ENCODE measurements around the gene NIFK.
"Not testable (repeated sequence)": the region's sequence is repeated elsewhere in the genome, so short reads cannot be mapped to it uniquely, and the experiment has no call there.

NIFK gene

DNA sequence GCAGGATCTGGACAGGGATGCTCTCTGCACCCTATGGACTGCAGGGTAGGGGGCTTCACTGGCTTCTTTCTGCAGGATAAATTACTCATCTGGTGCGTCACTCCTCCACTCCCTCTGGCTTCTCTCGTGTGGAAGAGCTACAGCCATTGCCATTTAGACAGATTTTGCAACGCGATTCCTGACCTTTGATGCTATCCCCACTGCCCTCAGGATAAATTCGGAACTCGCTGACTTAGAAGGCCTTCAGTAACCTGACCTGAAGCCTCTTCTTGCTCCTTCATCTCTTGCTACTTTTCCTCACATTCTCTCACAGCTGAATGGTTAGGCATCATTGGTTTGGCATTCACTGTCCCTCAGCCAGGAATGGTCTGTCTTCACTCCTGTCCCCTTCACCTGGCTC is 5.3 kb downstream of the NIFK start:
- DNase-seq (ENCODE audit: low spot score) = no peak

DNA sequence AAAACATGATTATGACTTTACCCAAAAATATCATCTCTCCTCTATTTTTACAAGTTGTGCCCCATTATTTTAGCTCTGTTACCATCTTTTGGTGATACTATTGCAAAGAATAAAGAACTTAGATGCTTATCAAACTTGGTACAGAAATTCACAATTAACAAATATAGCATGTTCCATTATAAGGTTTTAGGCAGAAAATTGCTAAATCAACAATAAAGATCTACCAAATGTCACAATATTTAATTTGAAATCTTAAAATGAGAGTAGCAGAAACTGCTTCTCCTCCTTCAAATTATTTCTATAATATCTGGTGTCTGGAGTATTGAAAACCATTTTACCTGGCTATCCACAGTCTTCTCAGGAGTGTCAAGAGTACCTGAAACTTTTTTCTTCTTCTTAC is 8.7 kb downstream of the NIFK start:
- no peak for DNase-seq (ENCODE audit: low spot score)

DNA sequence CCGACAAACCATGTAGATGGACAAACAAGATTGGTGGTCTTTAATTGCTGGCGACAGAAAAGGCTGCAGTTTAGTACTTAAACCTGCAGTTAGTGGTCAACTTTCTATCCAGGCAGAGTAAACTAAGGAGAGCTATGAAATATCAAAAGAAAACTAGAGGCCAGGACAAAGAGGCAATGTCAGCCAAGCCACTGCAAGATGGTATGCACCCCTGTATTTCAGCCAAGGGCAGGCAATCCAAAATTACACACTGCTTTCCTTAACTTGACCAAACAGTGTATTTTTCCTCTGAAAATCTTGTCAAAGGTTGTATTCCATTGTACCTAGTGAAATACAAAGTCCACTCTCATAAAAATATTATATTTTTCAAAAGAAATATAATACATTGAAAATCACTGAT is 9.3 kb downstream of the NIFK start:
- no peak for DNase-seq (ENCODE audit: low spot score)

DNA sequence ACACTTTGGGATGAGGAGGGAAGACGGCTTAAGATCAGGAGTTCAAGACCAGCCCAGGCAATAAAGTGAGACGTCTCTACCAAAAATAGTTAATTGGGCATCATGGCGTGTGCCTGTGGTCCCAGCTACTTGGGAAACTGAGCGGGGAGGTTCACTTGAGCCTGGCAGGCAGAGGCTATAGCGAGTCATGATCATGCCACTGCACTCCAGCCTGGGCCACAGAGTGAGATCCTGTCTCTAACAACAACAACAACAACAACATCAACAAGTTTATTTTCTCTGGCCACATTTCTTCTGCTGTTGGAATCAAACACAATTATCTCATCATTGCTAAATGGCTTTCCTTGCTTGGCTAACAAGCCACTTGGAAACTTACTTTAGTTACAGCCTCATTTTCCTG is 13.4 kb downstream of the NIFK start:
- DNase-seq (ENCODE audit: low spot score) = no peak

DNA sequence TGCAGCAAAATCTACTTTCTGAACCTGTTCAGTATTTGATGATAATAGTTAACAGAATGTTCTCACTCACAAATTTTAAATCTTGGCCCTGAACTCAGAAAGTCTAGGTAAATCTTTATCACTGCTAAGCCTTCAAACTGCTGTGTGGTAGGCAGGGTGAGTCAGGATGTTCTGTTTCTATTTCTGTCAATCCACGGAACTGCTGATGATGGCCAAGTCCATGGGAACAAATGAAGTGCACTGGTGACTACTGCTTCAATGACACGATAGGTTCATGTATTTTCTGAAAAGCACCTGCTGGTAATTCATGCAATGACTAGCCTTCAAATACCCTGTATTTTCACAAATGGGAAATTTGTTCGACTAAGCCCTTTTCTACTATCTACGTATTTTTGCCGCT is 14.2 kb downstream of the NIFK start:
- DNase-seq (ENCODE audit: low spot score) = peak; percentile 51

DNA sequence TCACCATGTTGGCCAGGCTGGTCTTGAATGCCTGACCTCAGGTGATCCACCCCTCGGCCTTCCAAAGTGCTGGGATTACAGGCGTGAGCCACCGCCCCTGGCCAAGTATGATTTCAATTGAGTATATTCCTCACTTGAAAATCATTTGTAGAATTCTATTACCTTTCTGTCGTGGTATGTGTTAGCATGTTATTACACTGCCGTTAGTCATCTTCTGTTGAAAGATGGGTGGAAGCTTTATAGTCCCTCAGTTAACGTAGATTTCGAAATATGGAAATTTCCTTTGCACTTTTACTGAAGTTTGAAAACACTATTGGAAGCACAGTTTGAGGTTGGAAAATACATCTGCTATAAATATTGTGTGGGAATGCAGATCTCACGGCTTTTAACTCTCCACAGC is 14.7 kb downstream of the NIFK start:
- DNase-seq (ENCODE audit: low spot score) = no peak

DNA sequence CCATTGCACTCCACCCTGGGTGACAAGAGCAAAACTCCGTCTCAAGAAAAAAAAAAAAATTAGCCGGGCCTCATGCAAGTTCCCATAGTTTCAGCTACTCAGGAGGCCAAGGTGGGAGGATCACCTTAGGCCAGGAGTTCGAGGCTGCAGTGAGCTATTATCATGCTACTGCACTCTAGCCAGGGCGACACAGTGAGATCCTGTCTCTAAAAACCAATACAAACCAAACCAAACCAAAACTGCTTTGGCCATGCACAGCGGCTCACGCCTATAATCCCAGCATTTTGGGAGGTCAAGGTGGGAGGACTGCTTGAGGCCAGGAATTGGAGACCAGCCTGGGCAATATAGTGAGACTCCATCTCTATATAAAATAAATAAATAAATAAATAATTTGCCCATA is 19.1 kb downstream of the NIFK start:
- DNase-seq (ENCODE audit: low spot score) = no peak

DNA sequence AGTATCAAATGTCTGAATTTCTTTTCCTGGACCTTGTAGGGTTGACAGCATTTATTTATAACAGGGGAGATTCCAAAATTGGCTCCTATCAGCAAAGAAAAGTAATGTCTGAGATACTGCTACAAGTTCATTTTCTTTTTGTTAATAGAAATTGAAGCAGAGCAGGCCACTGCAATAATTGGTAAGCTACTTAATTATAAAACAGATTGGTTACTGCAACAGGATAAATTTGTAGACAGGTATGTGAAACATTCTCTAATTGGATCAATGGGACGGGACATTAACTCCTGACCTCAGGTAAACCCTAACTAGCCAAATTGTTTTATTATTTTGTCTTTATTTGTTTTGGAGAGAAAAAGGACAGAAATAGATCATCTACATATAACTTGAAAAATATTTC is 20.5 kb downstream of the NIFK start:
- DNase-seq (ENCODE audit: low spot score) = no peak

DNA sequence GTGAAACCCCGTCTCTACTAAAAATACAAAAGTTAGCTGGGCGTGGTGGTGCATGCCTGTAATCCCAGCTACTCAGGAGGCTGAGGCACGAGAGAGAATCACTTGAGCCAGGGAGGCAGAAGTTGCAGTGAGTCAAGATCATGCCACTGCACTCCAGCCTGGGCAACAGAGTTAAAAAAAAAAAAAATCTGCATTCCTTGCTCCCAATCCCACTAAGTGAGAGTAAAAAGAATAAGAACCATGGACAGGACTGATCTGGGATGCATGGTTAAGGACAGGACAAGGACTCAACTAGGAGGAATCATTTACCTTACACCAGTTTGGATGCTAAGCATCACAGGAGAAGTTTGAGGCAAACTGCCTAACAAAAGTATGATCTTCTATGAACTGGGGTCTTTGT is 25.2 kb downstream of the NIFK start:
- DNase-seq (ENCODE audit: low spot score) = not testable (repeated sequence)

DNA sequence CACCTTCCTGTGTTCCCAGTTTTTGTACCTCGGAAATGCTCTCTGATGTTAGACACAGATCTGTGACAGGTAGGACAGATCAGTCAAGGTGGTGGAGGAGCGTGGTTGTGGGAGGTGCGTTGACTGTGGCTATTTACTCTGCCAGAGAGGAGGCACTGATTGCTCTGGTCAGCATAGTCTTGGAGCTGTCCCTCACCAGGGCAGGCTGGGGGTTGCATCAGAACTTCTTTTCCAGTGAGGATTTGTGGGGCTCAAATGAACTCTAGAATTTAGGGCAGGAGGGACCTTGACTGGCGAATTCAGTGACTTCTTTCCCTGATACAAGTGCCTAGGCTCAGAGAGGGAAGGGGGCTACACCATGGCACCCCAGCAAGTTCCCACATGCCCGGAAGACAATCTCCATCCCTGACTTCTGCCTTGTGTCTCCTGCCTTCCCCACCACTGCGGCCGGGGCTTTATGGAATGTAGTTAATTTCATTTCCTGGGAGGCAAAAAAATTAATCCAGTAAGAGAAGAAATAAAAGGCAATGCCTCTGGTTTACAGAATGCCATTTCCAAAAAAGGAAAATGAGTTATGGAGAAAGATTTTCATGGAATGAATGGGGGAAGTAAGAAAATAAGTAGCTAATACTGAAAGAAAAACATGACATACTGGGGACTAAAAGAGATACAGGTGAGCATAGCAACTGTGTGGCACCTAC is 26.1 kb downstream of the NIFK start:
- DNase-seq (ENCODE audit: low spot score) = no peak

DNA sequence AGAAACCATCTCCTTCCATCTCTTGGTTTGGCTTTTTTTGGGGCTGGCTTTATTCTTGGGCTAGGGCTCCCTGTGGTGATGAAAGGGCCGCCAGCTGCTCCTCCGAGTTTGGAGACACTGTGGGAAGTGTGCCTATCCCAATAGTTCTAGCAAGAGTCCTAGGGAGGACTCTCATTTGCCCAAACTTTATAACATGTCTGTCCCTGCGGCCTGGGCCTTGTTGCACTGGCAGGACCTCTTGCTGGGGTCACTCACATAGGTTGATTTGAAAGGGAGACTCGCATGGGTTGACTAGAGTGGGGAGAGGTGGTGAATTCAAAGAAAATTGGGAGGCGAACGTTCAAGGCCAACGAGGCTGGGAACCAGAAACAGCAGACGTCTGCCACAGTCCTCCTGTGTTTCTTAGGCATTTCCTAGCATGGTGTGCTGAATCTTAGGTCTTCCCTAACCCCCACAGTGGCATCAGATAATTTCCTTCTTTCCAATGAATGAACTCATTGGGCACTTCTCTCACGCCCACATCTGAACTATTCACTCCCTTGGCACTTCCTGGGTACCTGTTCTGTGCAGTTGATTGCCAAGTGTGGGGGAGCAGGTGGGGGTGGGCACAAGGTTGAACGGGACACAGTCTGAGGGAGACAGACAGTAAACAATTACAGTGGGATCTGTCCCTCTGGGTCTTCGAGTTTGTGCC is 26.8 kb downstream of the NIFK start:
- DNase-seq (ENCODE audit: low spot score) = no peak

DNA sequence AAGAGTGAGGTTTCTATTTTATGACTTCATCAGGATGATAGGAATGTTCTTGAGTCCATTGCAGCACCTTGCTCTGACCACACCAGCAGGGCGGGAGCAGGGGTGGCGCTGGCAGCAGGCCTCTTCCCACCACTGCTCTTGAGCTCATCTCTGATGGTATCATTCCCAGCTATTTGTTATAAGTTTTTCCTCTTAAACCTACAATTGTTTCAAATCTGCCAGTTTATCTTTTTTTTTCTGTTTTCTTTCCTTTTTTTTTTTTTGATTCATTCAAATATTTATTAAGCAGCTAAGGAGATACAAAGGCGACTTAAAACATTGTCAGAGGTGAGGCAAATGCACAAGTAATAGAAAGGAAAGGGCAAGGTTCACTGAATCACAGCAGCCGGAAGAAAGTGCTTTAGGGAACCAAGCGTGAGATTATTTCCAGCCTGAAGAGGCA is 28.7 kb downstream of the NIFK start:
- DNase-seq (ENCODE audit: low spot score) = no peak

DNA sequence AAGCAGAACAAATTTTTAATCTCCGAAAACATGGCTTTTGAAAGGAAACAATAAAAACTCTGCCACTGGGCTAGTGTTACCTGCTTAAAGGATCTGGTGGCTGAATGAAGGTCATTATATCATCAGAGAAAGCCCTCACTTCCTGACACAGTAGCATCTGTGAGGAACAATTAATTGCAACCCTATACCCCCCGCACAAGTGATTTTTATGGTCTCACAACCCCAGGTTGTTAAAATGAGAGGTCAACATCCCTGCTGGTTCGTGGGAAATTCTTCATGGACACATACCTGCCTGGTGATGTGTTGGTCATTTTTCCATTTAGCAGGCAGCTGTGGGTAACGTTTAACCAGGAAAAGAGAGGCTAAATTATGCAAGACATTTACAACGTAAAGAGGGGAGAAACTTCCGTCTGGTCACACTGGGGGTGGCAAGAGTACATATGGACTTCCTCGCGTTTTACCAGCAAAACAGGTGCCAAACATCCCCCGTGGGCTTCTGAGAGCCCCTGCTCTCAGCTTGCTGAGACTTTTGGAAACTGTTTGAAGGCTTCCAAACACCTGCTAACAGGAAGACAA is 29.2 kb downstream of the NIFK start:
- no peak for DNase-seq (ENCODE audit: low spot score)

DNA sequence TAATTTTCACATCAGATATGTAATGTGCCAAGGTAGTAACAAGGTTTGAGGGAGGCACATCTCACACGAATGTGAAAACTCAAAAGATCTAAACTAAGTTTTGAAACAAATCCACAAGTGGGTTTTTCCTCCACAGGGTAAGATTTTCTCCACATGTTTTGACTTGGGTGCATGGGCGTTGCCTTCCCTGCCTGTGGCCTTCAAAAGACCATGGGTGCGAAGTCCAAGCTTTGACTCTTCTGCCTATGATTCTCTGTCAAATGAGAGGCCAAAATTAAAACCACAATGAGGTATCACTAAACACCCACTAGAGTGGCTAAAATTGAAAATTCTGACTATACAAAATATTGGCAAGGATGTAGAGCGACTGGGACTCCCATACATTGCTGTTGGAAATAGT is 30.7 kb downstream of the NIFK start:
- DNase-seq (ENCODE audit: low spot score) = no peak

DNA sequence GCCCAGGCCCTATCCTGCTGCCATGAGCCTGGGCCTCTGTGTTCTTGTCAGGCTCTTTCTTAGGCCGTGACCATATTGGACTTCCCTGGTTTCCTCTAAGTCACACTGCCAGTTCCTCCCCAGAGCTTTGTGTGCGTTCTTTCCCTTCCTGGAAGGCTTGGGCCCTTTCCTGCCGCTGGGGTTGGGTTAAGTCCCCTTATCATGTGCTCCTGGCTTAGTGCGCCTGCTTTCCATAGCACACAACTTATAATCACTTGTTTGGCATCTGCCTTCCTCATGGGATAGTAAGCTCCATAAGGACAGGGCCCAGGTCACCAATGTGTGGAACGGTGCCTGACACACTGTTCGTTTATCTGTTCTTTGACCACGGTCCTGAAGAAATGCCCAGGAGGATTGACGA is 31.3 kb downstream of the NIFK start:
- DNase-seq (ENCODE audit: low spot score) = no peak

DNA sequence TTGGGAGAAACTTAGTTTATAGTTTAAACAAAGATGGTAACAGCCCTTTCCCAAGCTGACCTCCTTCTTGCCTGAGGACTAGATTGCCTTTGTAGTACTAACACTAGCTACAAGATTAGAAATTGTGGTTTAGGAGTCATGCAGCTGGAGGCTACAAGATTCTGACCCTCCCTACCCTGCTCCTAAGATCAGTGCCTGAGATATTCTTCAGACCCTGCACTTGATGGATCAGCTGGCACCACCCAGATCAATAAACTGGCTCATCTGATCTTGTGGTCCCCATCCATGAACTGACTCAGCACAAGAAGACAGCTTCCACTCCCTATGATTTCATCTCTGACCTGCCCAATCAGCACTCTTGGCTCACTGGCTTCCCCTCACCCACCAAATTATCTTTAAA is 34.9 kb downstream of the NIFK start:
- DNase-seq (ENCODE audit: low spot score) = not testable (repeated sequence)

DNA sequence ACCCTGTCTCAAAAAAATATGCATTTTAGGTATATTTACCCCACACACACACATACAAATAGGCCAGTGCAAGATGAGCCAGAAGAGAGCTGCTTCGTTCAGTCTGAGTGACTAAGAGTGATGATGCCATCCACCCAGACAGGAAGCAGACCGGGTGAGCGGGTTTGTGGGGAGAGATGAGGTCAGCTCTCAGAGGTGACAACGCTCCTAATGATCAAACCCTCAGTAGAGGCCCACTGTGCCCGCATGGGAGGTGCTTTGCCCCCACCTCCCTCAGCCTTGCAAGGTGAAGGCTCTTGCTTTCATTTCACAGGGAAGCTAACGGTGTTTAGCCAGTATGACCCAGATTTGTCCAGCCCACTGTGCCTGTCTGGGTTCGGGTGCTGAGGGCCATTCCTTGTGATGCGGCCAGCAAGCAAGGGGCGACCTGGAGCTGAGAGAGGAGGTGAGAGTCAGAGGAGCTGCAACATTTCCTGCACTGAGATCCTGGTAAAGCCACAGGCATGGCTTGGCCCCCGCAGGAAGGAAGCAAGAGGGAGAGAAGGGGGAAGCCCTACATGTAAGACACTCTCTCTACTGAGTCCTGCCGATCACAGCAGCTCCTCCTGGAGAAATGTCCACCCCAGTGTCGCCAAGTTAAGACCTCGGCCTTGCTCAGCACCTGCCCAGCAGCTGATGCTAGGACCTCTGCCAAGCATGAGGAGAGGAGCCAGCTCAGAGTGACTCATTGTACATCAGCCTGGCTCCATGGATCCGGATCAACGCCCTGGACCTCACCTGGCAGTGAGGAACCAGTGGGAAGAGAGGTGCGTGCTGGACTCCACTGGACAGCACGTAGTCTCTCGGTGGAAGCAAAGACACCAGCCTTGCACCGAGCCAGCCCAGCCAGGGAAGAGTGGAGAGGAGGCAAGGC is 37.0 kb downstream of the NIFK start:
- DNase-seq (ENCODE audit: low spot score) = peak; percentile 36

DNA sequence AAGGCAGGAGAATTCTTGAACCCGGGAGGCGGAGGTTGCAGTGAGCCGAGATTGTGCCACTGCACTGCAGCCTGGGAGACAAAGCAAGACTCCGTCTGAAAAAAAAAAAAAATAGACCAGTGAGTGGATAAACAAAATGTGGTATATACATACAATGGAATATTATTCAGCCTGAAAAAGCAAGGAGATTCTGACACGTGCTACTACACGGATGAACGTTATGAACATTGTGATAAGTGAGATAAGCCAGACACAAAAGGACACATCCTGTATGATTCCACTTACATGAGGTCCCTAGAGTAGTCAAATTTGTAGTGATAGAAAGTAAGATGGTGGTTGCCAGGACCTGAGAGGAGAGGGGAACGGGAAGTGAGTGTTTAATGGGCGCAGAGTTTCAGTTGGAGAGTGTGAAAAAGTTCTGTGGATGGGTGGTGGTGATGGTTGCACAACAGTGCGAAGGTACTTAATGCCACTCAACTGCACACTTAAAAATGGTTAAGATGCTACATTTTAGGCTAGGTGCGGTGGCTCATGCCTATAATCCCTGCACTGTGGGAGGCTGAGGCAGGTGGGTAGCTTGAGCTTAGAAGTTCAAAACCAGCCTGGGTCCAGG is 38.3 kb downstream of the NIFK start:
- DNase-seq (ENCODE audit: low spot score) = no peak

DNA sequence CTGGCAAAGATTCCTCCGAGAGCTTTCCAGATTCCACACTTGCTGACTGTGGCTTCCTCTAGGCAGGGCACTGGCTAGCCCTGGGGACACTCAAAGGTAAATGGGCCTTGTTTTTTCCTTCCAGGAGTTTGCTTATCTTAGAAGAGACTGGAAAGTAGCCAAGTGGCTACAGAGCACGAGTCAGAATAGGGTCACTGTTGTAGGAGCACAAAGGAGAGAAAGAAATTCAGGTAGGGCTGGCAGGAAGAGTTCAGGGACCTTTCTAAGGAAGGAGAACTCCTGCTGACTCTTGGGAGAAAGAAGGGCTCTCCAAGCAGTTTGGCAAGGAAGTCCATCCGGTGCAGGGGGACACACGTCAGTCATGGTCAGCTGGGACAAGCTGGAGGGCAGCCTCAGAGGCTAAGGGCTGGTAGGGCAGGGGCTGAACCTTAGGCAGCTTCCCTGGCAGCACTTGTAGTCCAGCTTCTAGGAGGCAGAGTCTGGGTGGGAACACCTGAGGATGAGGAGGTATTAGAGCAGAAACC is 39.5 kb downstream of the NIFK start:
- DNase-seq (ENCODE audit: low spot score) = no peak

DNA sequence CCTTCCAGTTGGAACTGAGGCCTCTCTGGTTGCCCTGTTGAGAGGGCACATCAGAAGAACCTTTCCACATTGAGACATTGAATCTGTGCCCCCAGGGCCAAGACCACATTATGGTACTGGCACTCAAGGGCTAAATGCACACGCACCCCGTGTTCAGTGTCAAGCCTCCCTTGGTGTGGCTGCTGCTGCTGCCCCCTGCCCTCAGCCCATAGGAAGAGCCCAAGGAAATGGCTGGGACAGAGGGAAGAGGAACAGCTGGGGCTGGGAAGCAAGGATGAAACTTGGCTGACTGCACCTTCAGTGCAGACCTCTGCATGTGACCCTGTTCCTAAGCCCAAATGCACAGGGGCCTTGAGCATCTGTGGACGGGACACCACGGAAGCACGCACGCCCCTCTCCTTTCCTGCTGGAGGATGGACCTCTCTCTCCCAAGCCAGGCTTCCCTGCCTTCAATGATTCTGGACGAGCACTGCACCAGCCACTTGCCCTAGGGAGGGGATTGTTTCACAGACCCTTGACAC is 40.2 kb downstream of the NIFK start:
- no peak for DNase-seq (ENCODE audit: low spot score)

DNA sequence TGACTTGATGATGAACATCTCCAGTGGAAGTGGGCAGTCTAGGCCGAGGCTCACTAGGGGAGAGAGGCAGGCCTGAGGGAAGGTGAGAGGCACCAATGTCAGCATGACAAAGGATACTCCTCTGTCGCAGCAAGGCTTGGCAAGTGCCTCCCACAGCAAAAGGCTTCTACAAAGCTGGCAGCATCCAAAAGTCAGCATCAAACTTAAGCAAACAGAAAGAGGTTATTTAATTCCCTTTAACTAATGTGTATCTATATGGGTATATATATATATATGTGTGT is 41.6 kb downstream of the NIFK start:
- no peak for DNase-seq (ENCODE audit: low spot score)

Measured in Ammon's horn (tissue), 1 donor.